Panc1 (cell line): ENCODE data around the gene SMAD5.

ENCODE experiments used
- CTCF ChIP-seq: fragments of 450-650 bp; IDR thresholded peaks from 2 replicates; pipeline ENCODE4 v1.5.1; 2017; ENCODE audit warnings: mild to moderate bottlenecking
- REST ChIP-seq, 2 experiments: IDR thresholded peaks; 2 replicates each; pipeline ENCODE4 v1.6.1; 2011 to 2012; ENCODE audit warnings: low read depth in 2 of 2, control low read depth in 1 of 2, low read length in 1 of 2, mild to moderate bottlenecking in 1 of 2, moderate library complexity in 1 of 2; ENCODE audit not compliant: insufficient read depth in 1 of 2
- TCF7L2 ChIP-seq: IDR thresholded peaks from 2 replicates; pipeline ENCODE4 v1.6.1; 2011; ENCODE audit warnings: mild to moderate bottlenecking, low read depth, low read length, inconsistent platforms

- TF ChIP-seq CTCF = no peak
- no peak for TF ChIP-seq TCF7L2
- no peak for TF ChIP-seq REST (IDR thresholded peaks at IDR 0.05; ENCODE audit: insufficient read depth in 1 of 2, low read depth in 2 of 2, low read length in 1 of 2)
Measured at GRCh38 chr5:136094189-136094912, 38.3 kb upstream of the SMAD5 start.
